Lung (tissue), 12 donors: ENCODE data around the gene KPTN. TPM values are rescaled to one million over a fixed set of nuclear protein-coding genes. Genes with fewer than 3 reads are reported as not detected.

Source experiments
- ATAC-seq: fragments of 200-7000 bp; cut with Tn5 transposase; one replicate; pipeline ENCODE4 v1.9.1; 2020; ENCODE audit warnings: moderate number of reproducible peaks; ENCODE audit not compliant: insufficient read depth, low FRiP score
- DNase-seq, 3 donors: peaks; one replicate each; pipeline ENCODE4 v3.0.0-alpha.2; 2013 to 2017
- H3K27ac ChIP-seq, 2 donors: one replicate each; pipeline ENCODE4 v1.5.1; 2013; ENCODE audit warnings: mild to moderate bottlenecking in 2 of 2, moderate library complexity in 2 of 2, control low read depth in 1 of 2, inconsistent platforms in 1 of 2, low read depth in 1 of 2, low read length in 1 of 2
- H3K27me3 ChIP-seq, 3 donors: one replicate each; pipeline ENCODE4 v1.5.1; 2013; ENCODE audit warnings: low read length in 2 of 3; ENCODE audit not compliant: control insufficient read depth in 3 of 3, insufficient read depth in 3 of 3
- H3K36me3 ChIP-seq, 4 donors: one replicate each; pipeline ENCODE4 v1.5.1; 2013; ENCODE audit warnings: low read length in 4 of 4, mild to moderate bottlenecking in 1 of 4, moderate library complexity in 1 of 4; ENCODE audit not compliant: control insufficient read depth in 4 of 4, insufficient read depth in 4 of 4
- H3K4me1 ChIP-seq, 5 donors: one replicate each; pipeline ENCODE4 v1.5.1; 2013; ENCODE audit warnings: low read length in 5 of 5, mild to moderate bottlenecking in 2 of 5, moderate library complexity in 1 of 5; ENCODE audit not compliant: control insufficient read depth in 5 of 5, insufficient read depth in 5 of 5
- H3K4me3 ChIP-seq: one replicate; pipeline ENCODE4 v1.5.1; 2013; ENCODE audit warnings: mild to moderate bottlenecking, control low read depth, moderate library complexity
- H3K9ac ChIP-seq, 2 donors: one replicate each; pipeline ENCODE4 v1.5.1; 2013; ENCODE audit warnings: low read length in 2 of 2, control low read depth in 1 of 2; ENCODE audit not compliant: insufficient read depth in 1 of 2
- H3K9me3 ChIP-seq, 4 donors: one replicate each; pipeline ENCODE4 v1.5.1; 2013; ENCODE audit warnings: low read length in 3 of 4, mild to moderate bottlenecking in 1 of 4, moderate library complexity in 1 of 4; ENCODE audit not compliant: control insufficient read depth in 4 of 4, insufficient read depth in 3 of 4
- CTCF ChIP-seq: IDR thresholded peaks from 2 replicates; pipeline ENCODE4 v1.5.1; 2012; ENCODE audit warnings: mild to moderate bottlenecking; ENCODE audit errors: control extremely low read depth, extremely low read depth
- WGBS, 2 donors: extraction: QIAGEN DNeasy Blood & Tissue Kit; methylation state at CpG; one replicate each; pipeline ENCODE4 v1.1.7; 2013; 5-methylcytosine and 5-hydroxymethylcytosine counted together
- polyA plus RNA-seq, 2 donors: library from polyadenylated mRNA; stranded (reverse); fragments of 200-250 nt; gene quantifications; one replicate each; pipeline ENCODE4 v1.2.1, GENCODE V29; 2013
- total RNA-seq, 2 donors: library from RNA; depleted of rRNA in 1 of 2; stranded (reverse); fragments of >200 nt in 1 of 2; gene quantifications; one replicate each; pipeline ENCODE4 v1.2.1, GENCODE V29; 2014 to 2021
- donor health status: control.
- donor health status: control.
- donor health status: Bipolar disorder and iron deficiency.
- donor health status: healthy.
- donor health status: DM: yes; HTN: yes; CAD: no.

KPTN gene
- total and polyA plus RNA-seq, 4 donors = 4.6 to 15.7 (median 12.9) TPM

- no peak for TF ChIP-seq CTCF
- Histone ChIP-seq H3K9me3 (peaks cover 0 to 2% (median 0%) of the 10 kb centered on the region in 4 donors), H3K4me1 (no peaks in the 10 kb centered on the region), H3K9ac (no peak overlapping the region), H3K27me3 (no peaks in the 10 kb centered on the region), H3K27ac (no peak overlapping the region), H3K4me3 (no peak overlapping the region), H3K36me3 (peaks cover 4 to 73% (median 19%) of the 10 kb centered on the region in 4 donors)
- ATAC-seq (no peak), DNase-seq (no peak)
- WGBS, 2 donors = 71 to 84% methylated on average over 3 of the region's 3 CpGs
Measured at GRCh38 chr19:47490847-47491246, 6.8 kb upstream of the KPTN start.

GRCh38 chr19:47490031-47490430, 6.0 kb upstream of the KPTN start:
- WGBS, 2 donors = 93% methylated on average over 7 of the region's 7 CpGs
- no peak overlapping the region for H3K9ac ChIP-seq
- no peak overlapping the region for H3K4me3 ChIP-seq
- peaks cover 0 to 2% (median 0%) of the 10 kb centered on the region in 5 donors for H3K4me1 ChIP-seq
- ATAC-seq (no peak), DNase-seq (no peak)
- TF ChIP-seq CTCF = no peak
- H3K9me3 ChIP-seq = peaks cover 0 to 2% (median 0%) of the 10 kb centered on the region in 4 donors
- peaks cover 4 to 70% (median 23%) of the 10 kb centered on the region in 4 donors for H3K36me3 ChIP-seq
- H3K27ac ChIP-seq = peak overlapping the region in 1 of 2 donors; percentile 4
- H3K27me3 ChIP-seq = no peaks in the 10 kb centered on the region

GRCh38 chr19:47489072-47489914, 5.3 kb upstream of the KPTN start:
- no peak for TF ChIP-seq CTCF
- H3K9ac ChIP-seq = no peak overlapping the region
- WGBS, 2 donors = 91 to 92% methylated on average over 17 of the region's 17 CpGs
- no peak overlapping the region for H3K27ac ChIP-seq
- H3K36me3 ChIP-seq = peaks cover 4 to 67% (median 23%) of the 10 kb centered on the region in 4 donors
- H3K9me3 ChIP-seq = peaks cover 0 to 2% (median 0%) of the 10 kb centered on the region in 4 donors
- no peak for ATAC-seq
- H3K4me3 ChIP-seq = no peak overlapping the region
- no peak for DNase-seq
- H3K27me3 ChIP-seq = no peaks in the 10 kb centered on the region
- peaks cover 0 to 8% (median 0%) of the 10 kb centered on the region in 5 donors for H3K4me1 ChIP-seq
